Stimulated activated CD4-positive, alpha-beta T cell treated with anti-CD3 and anti-CD28 coated beads, Interleukin-4, amount 100 ng/mL, for 1 hour (primary cell): ENCODE measurements around the gene MARCHF6.
"Not testable (repeated sequence)": the region's sequence is repeated elsewhere in the genome, so short reads cannot be mapped to it uniquely, and the experiment has no call there.

Source experiments
- DNase-seq: peaks from one replicate; pipeline ENCODE4 v3.0.0-alpha.2; 2020

Gene MARCHF6

GRCh38 chr5:10351199-10351905 lies 2.1 kb upstream of the MARCHF6 start:
- no peak for DNase-seq

DNA sequence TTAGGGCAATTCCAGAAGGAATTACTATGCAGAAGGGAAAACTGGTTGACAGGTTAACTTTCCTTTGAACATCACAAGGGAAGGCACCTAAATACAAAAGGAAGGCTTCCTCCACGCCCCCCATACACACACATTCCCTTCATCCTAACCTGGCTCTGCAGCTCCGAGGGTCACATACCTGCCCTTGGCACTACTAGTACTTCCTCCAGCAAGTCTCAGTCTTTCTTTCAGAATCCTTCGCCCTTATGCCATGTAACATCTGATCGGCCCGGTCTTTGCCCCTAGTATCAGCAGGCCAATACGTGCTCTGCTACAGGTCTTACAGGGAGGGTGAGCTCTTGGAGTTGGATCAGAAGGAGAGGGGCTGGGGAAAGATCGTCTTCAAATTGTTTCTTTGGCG lies 1.6 kb upstream of the MARCHF6 start:
- DNase-seq: no peak

DNA sequence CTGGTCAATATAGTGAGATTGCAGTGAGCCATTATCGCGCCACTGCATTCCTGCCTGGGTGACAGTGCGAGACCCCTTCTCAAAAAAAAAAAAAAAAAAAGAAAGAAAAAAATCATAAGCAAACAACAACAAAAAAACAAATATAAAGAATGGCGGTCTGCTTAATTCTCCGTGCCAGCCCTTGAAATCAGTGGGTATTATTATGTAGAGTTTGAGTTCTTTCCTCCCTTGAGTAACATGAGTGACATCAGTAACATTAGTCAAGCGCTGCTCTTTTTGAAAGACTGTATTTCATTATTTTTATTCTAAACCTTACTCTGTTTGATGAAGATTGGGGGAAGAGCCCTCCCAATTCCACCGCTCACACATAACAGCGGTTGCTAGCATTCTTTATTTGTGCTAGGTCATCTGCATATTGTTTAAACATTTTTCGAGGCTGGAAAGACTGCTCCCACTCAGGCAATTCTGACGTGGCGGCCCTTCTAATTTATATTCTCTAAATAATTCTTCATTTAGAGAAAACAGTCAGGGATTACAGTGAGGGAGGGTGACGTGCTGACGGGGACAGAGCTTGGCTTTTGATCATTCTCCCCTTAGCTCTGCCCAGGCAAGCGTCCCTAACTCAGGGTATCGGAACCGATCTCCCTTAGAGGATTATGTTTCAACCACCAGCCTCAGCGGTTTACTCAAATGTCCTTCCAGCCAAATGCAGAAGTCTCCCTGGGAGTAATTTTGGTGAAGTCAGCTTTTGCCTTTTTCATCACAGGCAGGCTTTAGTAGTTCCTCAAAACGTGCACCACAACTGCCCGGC lies 860 bp upstream of the MARCHF6 start:
- DNase-seq: peak; percentile 31

DNA sequence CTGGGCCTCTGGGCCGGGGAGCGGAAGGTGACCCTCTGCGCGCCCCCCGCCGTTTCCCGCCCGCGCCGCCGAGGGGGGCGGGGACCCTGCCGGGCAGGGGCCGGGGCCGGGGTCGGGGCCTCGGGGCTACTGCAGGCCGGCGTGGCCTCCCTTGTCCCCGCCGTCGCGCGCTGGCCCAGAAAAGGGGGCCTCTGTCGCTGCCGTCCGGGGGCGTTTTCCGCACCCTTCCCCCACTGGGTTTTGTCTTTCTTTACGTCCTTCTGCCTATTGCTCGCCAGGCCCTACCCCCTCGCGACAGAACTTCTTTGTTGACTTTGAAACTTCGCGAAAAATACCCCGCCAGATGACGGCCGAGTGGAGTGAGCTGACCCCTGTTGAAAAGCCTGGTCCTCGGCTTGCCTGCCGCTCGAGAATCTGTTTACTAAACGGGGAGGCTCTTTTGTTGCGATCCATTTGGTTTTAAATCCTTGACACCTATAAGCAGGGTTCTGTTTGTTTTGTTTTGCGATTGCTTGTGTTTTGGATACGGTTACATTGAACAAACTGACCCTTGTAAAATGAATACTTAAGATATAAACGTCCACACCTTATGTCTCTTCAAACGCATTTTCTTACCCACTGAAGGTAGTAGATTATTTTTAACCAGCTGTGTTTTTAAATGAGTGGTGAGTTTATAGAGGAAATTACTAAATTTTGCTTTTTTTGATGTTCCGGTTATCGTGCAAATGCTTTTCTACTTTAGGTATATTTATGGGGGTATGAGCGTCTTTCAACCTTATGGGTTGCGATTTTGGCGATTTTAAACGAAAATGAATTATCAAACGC lies 765 bp downstream of the MARCHF6 start:
- DNase-seq: peak; percentile 50

DNA sequence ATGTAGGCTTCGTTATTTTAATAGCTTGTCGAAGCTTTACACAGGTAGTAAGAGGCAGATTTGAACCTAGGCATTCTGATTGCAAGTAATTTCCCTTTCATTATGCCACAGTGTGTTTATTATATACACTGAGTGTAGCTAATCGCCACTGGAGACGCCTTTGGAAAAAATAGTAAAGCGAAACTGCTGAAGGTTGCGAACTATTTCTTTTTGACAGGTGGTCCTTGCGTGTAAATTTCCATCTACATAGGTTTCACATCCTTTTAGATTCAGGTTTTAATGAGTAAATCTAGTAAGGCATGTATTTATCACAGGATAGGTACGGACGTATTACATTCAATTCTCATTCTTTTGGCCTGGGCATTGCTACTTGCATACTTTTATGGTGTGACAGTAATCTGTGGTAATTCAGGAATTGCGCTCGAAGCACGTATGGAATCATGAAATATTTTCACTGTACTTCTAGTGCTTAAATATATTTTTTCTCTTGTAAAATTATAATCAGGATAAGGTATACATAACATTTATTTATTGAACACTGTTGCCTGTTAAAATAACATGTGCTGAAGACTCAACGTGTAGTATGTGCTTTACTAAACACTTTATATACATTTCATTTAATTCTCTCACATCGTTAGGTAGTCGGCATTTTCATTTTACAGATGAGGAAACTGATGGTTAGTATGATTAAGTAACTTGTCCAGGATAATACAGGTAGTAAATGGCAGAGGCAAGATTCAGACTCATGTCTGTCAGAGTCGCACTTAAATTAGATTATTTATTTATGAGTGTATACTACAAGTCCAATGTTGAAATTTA lies 1.8 kb downstream of the MARCHF6 start:
- no peak for DNase-seq

DNA sequence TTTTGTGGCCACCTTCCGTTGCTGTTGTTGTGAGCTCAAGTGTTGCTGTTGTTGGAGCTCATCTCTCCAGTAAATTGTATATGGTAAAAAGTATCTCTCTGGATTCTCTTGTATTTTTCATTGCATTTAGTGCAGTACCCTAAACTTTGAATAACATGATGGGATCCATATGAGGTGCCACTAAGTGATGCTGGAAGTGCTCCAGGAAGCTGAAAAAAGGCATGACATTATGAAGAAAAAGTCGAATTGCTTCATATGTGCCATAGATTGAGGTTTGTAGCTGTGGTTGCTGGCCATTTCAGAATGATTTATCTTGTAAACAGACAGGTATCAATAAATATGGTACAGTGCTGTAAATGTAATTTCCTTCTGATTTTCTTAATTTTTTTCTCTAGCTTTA lies 5.5 kb downstream of the MARCHF6 start:
- DNase-seq: no peak

DNA sequence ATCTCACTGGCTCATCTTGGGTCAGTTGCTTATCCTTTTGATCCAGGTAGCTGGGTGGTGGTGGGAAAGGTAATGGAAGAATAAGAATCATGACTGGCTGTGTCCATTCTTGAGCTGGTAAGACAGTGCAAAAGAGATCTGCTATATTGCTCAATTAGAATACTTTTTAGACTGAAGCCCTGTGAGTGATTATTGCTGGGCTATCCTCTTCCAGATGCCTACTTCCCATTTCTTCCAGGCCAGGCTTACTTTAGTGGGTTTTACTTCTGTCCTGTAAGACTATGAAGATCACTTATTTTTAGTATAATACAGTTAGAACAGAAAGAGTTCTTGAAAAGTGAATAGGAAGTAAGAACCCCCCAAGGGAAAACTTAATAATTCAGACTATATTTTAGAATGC lies 7.2 kb downstream of the MARCHF6 start:
- DNase-seq: no peak

DNA sequence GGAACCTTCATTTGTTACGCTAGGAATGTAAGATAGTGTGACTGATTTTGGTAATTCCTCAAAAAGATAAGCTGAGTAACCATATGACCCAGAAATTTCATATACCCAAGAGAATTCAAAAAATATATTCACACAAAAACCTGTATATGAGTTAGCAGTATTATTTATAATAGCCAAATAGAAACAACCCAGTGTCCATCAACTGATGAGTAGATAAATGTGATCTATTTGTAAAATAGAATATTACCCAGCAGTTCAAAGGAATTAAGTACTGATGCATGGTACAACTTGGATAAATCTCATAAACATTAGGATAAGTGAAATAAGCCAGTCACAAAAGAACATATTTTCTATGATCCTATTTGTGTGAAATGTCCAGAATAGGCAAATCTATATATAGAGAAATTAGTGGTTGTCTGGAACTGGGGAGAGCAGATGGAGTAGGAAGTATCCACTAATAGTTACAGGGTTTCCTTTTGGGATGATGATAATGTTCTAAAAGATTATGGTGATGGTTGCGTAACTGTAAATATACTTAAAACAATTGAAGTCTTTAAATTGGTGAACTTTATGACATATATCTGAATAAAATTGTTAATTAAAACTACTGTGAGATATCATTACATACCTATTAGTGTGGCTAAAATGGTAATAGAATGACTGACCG lies 10.2 kb downstream of the MARCHF6 start:
- no peak for DNase-seq

- DNase-seq: no peak
Measured at GRCh38 chr5:10364186-10364689, 10.7 kb downstream of the MARCHF6 start.

GRCh38 chr5:10365782-10366181 lies 12.3 kb downstream of the MARCHF6 start:
- DNase-seq: no peak

GRCh38 chr5:10366310-10367272 lies 13.1 kb downstream of the MARCHF6 start:
- DNase-seq: no peak

DNA sequence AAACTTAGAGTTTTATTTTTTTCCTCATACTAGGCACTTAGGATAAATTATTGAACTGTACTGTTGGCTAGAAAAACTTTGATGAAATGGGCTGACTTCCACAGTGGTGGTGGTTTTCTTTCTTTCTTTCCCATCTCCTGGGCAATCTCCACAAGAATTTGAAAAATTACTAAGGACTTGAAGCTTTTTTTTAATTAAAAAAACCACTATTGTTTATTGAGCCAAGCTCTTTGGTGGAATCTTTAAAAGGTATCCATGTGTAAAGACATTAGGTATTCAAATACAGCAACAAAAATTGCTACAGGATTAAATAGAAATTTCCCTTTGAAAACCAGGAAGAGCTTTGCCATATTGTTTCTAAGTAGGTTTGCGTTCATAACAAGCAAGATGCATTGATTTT lies 14.1 kb downstream of the MARCHF6 start:
- no peak for DNase-seq

DNA sequence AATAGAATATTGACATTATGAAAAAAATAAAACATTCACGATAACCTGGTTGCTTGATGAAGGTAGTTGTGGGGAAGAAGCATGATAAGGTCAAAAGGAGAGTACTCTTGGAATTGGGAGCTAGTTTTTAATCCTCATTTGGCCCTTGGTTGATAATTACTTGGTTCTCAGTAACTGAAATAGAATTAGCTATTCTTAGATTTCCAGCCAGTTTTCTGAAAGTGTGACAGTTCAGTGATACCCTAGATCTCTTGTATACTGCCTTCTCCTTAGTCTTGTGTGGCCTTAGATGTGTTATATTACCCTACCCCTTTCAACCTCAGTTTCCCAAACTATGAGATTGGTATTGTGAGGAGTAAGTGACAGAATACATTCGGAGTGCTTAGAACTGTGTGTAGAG lies 17.4 kb downstream of the MARCHF6 start:
- DNase-seq: no peak

DNA sequence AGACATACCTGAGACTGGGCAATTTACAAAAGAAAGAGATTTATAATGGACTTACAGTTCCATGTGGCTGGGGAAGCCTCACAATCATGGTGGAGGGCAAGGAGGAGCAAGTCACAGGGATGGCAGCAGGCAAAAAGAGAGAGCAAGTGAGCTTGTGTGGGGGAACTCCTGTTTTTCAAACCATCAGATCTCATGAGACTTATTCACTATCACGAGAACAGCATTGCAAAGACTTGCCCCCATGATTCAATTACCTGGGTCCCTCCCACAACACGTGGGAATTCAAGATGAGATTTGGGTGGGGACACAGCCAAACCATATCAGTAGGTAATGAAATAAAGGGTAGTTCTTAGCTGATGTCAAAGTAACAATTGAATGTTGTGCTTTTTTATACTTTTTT lies 17.9 kb downstream of the MARCHF6 start:
- DNase-seq: not testable (repeated sequence)

GRCh38 chr5:10372726-10373709 lies 19.5 kb downstream of the MARCHF6 start:
- no peak for DNase-seq

GRCh38 chr5:10374046-10375022 lies 20.8 kb downstream of the MARCHF6 start:
- DNase-seq: no peak

DNA sequence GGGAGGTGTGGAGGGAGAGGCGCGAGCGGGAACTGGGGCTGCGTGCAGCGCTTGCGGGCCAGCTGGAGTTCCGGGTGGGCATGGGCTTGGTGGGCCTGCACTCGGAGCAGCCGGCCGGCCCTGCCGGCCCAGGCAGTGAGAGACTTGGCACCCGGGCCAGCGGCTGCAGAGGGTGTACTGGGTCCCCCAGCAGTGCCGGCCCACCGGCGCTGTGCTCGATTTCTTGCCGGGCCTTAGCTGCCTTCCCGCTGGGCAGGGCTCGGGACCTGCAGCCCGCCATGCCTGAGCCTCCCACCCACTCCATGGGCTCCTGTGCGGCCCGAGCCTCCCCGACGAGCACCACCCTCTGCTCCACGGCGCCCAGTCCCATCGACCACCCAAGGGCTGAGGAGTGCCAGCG lies 21.7 kb downstream of the MARCHF6 start:
- DNase-seq: not testable (repeated sequence)

GRCh38 chr5:10376544-10376943 lies 23.0 kb downstream of the MARCHF6 start:
- no peak for DNase-seq
